Transverse colon (tissue), 4 donors: ENCODE results near the gene POLR1G. TPM values are rescaled to one million over a fixed set of nuclear protein-coding genes. Genes with fewer than 3 reads are reported as not detected.

Experiments used
- DNase-seq: peaks from one replicate; pipeline ENCODE4 v3.0.0-alpha.2; 2019
- H3K27ac ChIP-seq, 4 donors: fragments of 200-600 bp; sonication (generic); 2 replicates each; pipeline ENCODE4 v1.5.1; 2016 to 2018; ENCODE audit warnings: inconsistent platforms in 4 of 4
- H3K27me3 ChIP-seq: fragments of 200-600 bp; sonication (generic); 2 replicates; pipeline ENCODE4 v1.5.1; 2017; ENCODE audit warnings: inconsistent platforms
- H3K36me3 ChIP-seq, 4 donors: fragments of 200-600 bp; sonication (generic); 2 replicates each; pipeline ENCODE4 v1.5.1; 2017 to 2019; ENCODE audit warnings: inconsistent platforms in 4 of 4
- H3K4me1 ChIP-seq, 4 donors: fragments of 200-600 bp; sonication (generic); 2 replicates each; pipeline ENCODE4 v1.5.1; 2017 to 2020; ENCODE audit warnings: inconsistent platforms in 4 of 4
- H3K4me3 ChIP-seq, 4 donors: fragments of 200-600 bp; sonication (generic); 1 replicate in 1 of 4; 2 replicates in 3 of 4; pipeline versions ENCODE4 v1.5.1 to v1.6.1; 2017 to 2019; ENCODE audit warnings: inconsistent platforms in 4 of 4
- H3K9me3 ChIP-seq, 2 donors: fragments of 200-600 bp; sonication (generic); 2 replicates each; pipeline ENCODE4 v1.5.1; 2017 to 2019; ENCODE audit warnings: inconsistent platforms in 2 of 2
- CTCF ChIP-seq, 5 experiments: fragments of 200-600 bp in 3 of 5; fragments of 450-650 bp in 2 of 5; sonication (generic) in 3 of 5; IDR thresholded peaks; 1 replicate in 2 of 5; 2 replicates in 3 of 5; pipeline ENCODE4 v1.5.1; 2016 to 2017; ENCODE audit warnings: antibody characterized with exemption in 5 of 5, inconsistent platforms in 3 of 5, mild to moderate bottlenecking in 2 of 5, moderate library complexity in 1 of 5
- EP300 ChIP-seq: sonication (generic); formaldehyde crosslinking; IDR thresholded peaks from one replicate; pipeline ENCODE4 v1.6.1; 2017; ENCODE audit warnings: antibody characterized with exemption, low read depth
- POLR2A ChIP-seq: fragments of 450-650 bp; IDR thresholded peaks from one replicate; pipeline ENCODE4 v1.6.1; 2016; ENCODE audit warnings: antibody characterized with exemption, mild to moderate bottlenecking, moderate library complexity
- POLR2AphosphoS5 ChIP-seq, 3 donors: sonication (generic); formaldehyde crosslinking; IDR thresholded peaks; one replicate each; pipeline ENCODE4 v1.6.1; 2016; ENCODE audit warnings: antibody characterized with exemption in 3 of 3
- WGBS, 2 donors: methylation state at CpG; one replicate each; pipeline ENCODE4 v1.1.5; 2018; ENCODE audit warnings: low coverage in 1 of 2; 5-methylcytosine and 5-hydroxymethylcytosine counted together
- in situ Hi-C, 4 donors: fragments of 200-750 bp; cut with MboI; loops; one replicate each; pipeline versions ENCODE4 v1.15.0 to v1.15.1; 2017; ENCODE audit warnings: low sequenced_read_pairs in 3 of 4, low pct_ligation_motif_present in 1 of 4, low pct_unique_long_range_greater_than_20kb in 1 of 4
- intact Hi-C: fragments of 100-400 bp; cut with DNase I; formaldehyde crosslinking; loops from one replicate; pipeline ENCODE4 v1.15.1; 2023; ENCODE audit warnings: low total_unique reads
- total RNA-seq, 4 donors: library from RNA; depleted of rRNA; stranded (reverse); fragments of >200 nt; gene quantifications; one replicate each; pipeline ENCODE4 v1.1.0, GENCODE V29; 2016

POLR1G gene
- total RNA-seq, 4 donors from 2014 or later = 1.00 to 3.5 (median 1.2) TPM

GRCh38 chr19:45443462-45444317 is 37.2 kb downstream of the POLR1G start:
- WGBS, 2 donors = 1 to 2% methylated on average over 9 to 47 of the region's 49 CpGs
- in situ Hi-C loops = loop anchor here in 3 of 4 donors (5.0 kb wide), 1 partner anchor 34 kb away; no protein-coding TSS in a partner anchor
- peak; percentile 98 for DNase-seq
- Histone ChIP-seq H3K9me3 (no peaks in the 10 kb centered on the region), H3K4me3 (peak overlapping the region; percentile 28 to 59 (median 36)), H3K27me3 (no peaks in the 10 kb centered on the region), H3K4me1 (peaks cover 11 to 65% (median 32%) of the 10 kb centered on the region in 4 donors), H3K27ac (peak overlapping the region; percentile 91 to 93 (median 92)), H3K36me3 (no peaks in the 10 kb centered on the region)
- intact Hi-C loops = no loop called here
- peak; percentile 71 for TF ChIP-seq EP300
- peak; percentile 88 to 95 (median 94) for TF ChIP-seq POLR2AphosphoS5 (IDR thresholded peaks at IDR 0.05)
- TF ChIP-seq POLR2A = peak; percentile 92
- TF ChIP-seq CTCF (IDR thresholded peaks at IDR 0.05) = no peak

DNA sequence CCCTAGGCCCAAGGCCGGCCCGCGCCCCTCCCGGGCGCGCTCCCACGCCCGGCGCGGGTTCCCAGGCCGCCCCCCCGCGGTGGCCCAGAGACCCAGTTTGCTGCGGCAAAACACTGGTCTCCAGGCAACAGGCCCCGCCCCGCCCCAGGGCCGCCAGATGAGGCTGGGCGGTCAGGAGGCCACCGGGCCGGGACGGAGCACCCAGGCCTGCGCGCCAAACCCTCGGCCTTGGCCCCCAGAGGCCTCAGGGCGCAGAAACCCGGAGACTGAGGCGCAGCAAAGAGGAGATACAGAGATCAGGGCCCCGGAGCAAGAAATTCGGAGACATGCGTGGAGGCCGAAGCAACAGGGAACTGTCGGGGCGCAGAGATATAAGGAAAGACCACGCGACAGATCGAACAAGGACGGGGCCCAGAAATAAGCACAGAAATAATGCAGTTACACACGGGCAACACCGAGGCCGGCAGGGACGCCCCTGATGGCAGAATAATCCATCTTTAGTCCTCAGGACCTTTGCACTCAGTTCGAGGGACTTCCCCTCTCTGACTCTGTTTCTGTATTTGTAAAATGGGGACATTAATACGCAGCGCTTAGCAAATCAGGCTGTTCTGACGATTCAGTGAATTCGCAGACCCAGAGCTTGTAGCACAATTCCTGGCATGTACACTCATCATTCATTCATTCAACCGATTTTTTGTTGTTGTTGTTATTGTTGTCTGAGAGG is 38.0 kb downstream of the POLR1G start:
- in situ Hi-C loops (loop anchor here in 3 of 4 donors (5.0 kb wide), 1 partner anchor 33 kb away; no protein-coding TSS in a partner anchor), intact Hi-C loops (no loop called here)
- no peaks in the 10 kb centered on the region for H3K27me3 ChIP-seq
- 14 to 40% methylated on average over 5 to 27 of the region's 47 CpGs for whole genome bisulfite sequencing, 2 donors
- peak overlapping the region; percentile 28 to 59 (median 36) for H3K4me3 ChIP-seq
- H3K9me3 ChIP-seq = no peaks in the 10 kb centered on the region
- peak; percentile 96 for DNase-seq
- H3K36me3 ChIP-seq = no peaks in the 10 kb centered on the region
- peak in 1 of 5 experiments; percentile 9 for TF ChIP-seq CTCF (IDR thresholded peaks at IDR 0.05)
- peak; percentile 40 to 74 (median 58) for TF ChIP-seq POLR2AphosphoS5 (IDR thresholded peaks at IDR 0.05)
- peak; percentile 45 for TF ChIP-seq POLR2A
- peak; percentile 69 for TF ChIP-seq EP300
- H3K4me1 ChIP-seq = peaks cover 15 to 68% (median 39%) of the 10 kb centered on the region in 4 donors
- peak overlapping the region; percentile 91 to 93 (median 92) for H3K27ac ChIP-seq

- TF ChIP-seq CTCF (IDR thresholded peaks at IDR 0.05) (no peak), POLR2A (no peak), EP300 (no peak), POLR2AphosphoS5 (IDR thresholded peaks at IDR 0.05) (no peak)
- no peak for DNase-seq
- no peaks in the 10 kb centered on the region for H3K36me3 ChIP-seq
- in situ Hi-C loops = no loop called here
- peak overlapping the region; percentile 91 to 93 (median 92) for H3K27ac ChIP-seq
- H3K9me3 ChIP-seq = no peaks in the 10 kb centered on the region
- H3K4me1 ChIP-seq = peaks cover 22 to 72% (median 44%) of the 10 kb centered on the region in 4 donors
- intact Hi-C loops = no loop called here
- WGBS, 2 donors = 89 to 94% methylated on average over 3 to 4 of the region's 4 CpGs
- no peak overlapping the region for H3K4me3 ChIP-seq
- H3K27me3 ChIP-seq = no peaks in the 10 kb centered on the region
These were observed 38.7 kb downstream of the POLR1G start for GRCh38 chr19:45445139-45445538.

DNA sequence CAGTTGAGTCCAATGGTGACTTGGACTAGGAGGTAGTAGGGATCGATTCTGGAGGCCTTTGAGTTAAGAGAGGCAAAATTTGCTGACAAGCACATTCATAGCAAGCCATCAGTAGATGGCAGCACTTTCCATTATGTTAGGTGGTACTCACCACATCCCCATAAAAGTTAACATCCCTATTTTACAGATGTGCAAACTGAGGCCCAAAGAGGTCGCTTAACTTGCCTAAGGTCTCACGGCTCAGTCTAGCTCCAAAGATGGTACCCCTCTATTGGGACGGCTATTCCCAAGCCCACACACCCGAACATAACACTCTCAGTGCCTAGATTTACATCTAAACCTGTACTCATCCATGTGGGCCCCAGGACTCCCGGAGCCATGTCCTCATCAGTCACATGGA is 39.9 kb downstream of the POLR1G start:
- TF ChIP-seq EP300 = no peak
- TF ChIP-seq POLR2AphosphoS5 (IDR thresholded peaks at IDR 0.05) = no peak
- TF ChIP-seq CTCF (IDR thresholded peaks at IDR 0.05) = peak in 2 of 5 experiments; percentile 11 to 30
- TF ChIP-seq POLR2A = no peak
- H3K27ac ChIP-seq = peak overlapping the region; percentile 61 to 91 (median 74)
- H3K9me3 ChIP-seq = no peaks in the 10 kb centered on the region
- intact Hi-C loops (no loop called here), in situ Hi-C loops (no loop called here)
- no peak overlapping the region for H3K4me3 ChIP-seq
- DNase-seq = no peak
- no peaks in the 10 kb centered on the region for H3K36me3 ChIP-seq
- H3K4me1 ChIP-seq = peaks cover 24 to 70% (median 48%) of the 10 kb centered on the region in 4 donors
- 80% methylated on average over 6 of the region's 6 CpGs; no CpG with 5 or more reads in 1 of the 2 donors for WGBS, 2 donors
- H3K27me3 ChIP-seq = no peaks in the 10 kb centered on the region
